NCI-H2107 (cell line): ENCODE measurements around the gene DOK3.

Experiments
- DNase-seq: peaks from one replicate; lab custom pipeline; 2025; lab: John Stamatoyannopoulos, UW

Gene DOK3

GRCh38 chr5:177483042-177483441 is 26.6 kb downstream of the DOK3 start:
- DNase-seq, result no peak

DNA sequence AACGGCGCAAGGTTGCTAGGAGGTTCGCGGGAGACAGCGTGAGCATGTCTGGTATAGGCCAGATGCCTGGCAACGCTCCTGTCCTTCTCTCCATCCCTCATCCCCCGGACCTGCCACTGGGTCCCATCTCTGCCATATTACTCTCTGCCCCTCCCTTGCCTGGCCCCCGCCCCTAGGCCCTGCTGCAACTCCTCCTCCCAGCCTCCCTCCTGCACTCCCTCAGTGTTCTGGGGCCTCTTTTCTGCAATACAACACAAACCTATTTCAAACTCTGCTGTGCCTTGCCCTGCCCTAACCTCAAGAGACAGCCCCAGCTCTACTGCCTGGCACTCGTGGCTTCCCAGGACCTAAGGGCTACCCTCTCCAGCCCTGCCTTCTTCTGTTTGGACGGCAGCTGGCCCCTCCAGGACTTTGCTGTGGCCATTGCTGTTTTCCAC is 27.2 kb downstream of the DOK3 start:
- DNase-seq, result no peak

DNA sequence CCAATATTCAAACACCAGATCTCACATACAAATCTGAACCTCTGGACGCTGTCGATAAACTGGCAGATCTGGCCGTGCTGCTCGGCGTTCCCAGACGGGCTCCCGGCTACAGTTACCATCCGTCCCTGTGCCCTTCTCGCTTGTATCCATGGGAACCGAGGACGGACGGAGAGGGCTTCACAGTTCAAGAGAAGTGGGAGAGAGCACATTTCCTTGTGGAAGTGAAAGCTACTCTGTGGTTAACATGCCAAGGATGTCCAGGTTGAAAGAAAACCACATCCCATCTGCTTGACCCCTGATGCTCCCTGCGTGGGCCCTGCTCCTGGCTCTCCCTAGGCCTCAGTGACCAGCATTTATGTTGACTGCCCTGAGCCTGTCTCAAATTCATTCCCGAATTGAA is 29.9 kb downstream of the DOK3 start:
- no peak for DNase-seq

- DNase-seq, result no peak
These were observed 30.6 kb downstream of the DOK3 start for GRCh38 chr5:177478711-177479646.

DNA sequence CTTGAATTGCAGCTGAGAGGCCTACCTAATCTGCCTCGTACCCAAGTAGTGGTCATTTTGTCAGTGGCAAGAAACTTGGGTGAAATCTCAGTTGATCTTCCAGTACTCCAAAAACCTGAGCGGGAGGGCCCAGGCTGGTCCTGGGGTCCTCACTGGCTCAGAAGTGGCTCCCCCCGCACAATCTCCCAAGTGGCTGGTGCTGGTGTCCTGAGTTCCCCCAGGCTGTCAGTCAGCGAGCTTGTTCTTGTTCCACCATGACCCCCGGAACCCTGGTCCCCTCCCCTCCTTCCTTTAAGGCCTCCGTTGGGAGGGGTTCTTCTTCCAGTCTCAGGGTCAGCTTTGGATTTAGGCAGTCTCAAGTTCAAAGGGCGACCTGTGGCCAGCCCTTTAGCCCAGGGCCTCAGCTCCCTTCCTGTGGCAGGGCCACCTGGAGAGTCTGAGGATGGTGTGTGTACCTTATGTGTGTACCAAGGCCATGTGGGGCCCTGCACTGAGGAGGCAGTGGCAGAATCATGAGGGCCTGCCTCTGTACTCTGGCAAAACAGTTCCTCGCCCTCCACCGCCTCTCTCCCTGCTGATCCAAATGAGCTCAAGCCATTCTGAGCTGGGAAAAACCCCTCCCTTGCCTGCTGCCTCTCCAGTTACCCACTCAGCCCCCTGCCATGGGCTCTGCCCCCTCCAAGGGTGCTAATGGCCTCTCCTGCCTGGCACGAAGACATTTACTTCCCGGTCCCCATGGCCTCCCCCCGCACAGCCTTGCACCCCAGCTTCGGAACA is 31.7 kb downstream of the DOK3 start:
- DNase-seq, result no peak

GRCh38 chr5:177476531-177477233 is 32.9 kb downstream of the DOK3 start:
- DNase-seq, result no peak

DNA sequence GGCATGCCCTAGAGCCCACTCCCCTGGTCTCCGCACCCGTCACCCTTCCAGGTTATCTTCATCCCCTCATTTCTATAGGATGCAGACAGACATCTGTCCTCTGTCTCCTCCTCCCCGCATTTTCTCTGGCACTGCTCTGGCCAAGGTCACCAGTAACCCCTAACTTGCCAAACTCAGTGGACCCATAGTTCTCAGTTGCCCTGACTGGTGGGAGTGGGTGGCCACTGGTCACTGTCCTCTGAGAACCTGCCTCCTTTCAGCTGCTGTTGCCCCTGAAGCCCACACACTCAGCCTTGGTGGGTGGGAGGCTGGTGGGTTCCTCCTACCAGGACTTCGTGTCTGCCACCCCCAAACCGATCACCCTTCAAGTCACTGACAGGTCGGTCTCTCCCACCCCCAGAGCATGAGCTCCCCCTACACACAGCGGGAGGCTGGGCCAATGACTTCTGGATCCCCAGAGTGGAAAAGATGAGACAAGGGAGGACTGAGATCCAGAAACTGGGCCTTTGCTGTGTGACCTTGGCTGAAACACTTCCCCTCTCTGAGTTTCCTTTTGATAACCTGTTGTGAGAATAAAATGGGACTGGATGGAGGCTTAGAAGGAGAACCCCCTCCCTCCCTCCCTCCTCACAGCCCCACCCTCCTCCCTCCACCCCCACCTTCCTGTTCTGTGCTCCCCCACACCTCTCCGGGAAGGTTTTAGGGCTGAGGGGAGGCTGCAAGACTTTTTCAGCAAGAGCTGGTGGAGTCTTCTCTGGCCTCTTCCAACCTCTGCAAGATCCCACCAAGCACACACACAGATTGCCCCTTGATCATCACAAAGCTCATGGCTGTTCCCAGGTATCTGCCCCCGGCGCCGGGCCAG is 33.8 kb downstream of the DOK3 start:
- no peak for DNase-seq

DNA sequence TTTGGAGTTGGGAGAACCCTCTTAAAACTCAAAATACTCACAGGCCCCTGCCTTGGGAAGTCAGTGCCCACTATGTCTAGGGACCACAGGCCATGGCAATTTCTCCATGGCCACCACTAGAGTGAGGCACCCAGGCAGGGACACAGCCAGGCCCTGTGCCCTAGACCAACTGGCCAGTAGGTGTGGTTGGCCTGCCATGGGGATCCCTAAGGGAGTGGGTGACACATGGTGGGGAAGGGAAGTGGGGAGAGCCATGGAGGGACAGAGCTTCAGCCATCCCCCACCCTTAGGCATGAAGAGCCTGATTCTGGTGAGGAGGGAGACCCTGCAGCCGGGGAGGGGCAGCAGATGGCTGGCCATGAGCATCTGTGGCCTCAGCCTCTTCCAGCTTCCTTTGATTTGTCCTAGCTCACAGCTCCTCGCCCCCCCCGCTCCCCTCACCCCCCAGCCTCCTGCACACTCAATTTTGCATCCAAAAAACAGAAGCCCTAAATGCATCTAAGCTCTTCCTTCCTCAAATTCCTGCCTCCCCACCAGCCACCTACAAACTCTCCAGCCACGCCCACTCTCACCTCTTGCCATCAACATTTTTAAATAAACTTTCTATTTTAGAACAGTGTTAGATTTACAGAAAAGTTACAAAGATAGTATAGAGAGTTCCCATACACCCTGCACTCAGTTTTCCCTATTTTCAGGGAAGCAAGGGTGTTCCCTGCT is 34.6 kb downstream of the DOK3 start:
- DNase-seq, result no peak

GRCh38 chr5:177474002-177474476 is 35.6 kb downstream of the DOK3 start:
- no peak for DNase-seq

- DNase-seq, result no peak
These were observed 36.1 kb downstream of the DOK3 start, which contains the start of gene DBN1 for GRCh38 chr5:177473443-177474001. DBN1 (minus strand) TSS chr5:177473634; CDS start chr5:177473521, 113 bp downstream.

DNA sequence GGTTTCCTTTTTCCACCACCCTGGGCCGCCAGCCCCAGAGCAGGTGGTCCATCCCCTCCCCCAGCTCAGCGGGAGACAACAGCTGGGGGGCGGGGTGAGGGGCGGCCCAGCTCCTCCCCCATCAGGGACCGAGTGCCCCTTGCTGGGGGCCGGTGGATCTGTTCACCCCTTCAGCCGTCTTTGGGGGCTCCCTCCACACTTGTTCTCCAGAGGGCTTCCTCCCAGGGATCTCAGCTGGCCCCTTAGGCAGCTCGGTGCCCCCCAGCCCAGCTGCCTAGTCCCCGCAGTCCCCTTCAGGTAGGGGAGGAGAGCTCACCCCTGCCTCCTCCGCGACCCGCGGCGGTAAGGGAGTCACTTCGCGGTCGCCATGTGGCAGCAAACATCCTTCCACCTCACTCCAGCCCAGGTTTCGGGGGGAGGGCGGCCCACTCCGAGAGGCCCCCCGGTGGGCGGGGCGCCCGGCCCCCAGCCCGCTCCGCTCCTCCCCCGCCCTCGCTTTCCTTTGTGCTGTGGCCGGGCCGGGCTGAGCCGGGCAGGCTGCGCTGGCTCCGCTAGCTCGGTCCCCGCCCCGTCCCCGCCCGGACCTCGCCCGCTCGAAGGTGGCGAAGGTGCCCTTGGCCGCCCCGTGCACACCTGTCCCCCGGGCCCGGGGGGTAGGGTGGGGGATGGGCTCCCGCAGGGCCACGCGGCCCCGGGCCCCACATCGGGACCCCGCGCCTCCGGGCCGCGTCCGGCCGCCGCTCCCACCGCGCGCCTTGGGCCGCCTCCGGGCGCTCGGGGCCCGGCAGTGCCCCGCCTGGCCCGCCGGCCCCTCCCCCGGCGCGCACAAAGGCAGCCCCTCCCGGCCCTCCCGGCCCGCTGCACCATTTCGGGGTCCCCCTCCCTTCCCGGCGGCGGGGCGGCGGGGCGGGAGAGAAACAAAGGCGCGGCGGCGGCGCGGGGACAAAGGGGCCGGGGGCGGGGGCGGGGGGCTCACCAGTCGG is 36.9 kb downstream of the DOK3 start:
- DNase-seq, result no peak

- no peak for DNase-seq
These were observed 37.8 kb downstream of the DOK3 start for GRCh38 chr5:177471610-177472356.

DNA sequence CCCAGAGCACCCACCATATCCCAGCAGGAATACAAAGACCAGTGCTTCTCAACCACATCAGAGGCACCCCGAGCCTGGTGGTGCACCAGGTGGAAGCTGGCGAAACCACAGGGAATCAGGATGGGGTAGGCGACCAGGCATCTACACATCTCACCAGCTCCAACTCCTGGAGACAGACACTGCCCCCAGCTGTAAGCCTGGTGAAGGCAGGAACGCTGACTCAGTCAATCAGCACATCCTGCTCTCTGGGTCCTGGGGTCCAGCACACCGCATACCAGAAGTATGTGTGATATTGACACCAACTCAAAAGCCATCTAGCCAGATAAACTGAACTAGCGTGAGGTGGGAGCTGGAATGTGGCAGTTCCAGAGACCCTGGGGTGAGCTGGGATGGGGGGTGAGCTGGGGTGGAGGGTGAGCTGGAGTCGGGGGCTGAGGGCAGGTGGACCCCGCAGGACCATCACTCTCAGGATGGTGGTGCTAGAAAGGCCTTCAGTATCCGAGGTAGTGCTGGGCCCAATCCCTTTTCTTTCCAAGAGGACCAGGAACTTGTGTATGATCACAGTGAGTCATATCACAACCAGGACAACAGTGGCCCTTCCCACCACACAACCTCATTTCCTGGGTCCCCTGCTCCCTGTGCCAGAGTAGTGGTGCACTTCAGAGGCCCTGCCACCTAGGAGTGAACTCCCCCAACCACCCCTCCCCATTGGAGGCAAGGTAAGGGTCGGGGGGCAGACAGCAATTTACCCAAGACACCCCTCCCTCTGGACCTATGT is 38.7 kb downstream of the DOK3 start:
- DNase-seq, result no peak

- DNase-seq, result no peak
These were observed 39.7 kb downstream of the DOK3 start for GRCh38 chr5:177469750-177470525.

- DNase-seq, result no peak
These were observed 40.7 kb downstream of the DOK3 start for GRCh38 chr5:177468685-177469628.

DNA sequence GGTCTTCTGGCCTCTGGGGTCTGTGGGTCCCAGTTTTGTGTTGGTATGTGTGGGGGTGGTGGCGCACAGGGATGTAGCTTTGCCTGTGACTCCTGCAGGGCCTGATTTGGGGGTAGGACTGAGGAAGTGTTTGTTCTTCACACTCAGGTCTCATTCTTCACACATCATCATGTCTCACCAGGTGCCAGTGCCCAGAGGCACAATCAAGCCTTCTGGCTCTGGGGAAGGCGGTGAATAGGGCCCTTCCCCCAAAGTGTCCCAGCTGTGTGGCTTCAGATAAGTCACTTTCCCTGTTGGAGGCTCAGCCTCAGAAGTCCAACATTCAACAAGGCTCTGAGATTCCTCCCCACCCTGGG is 41.3 kb downstream of the DOK3 start:
- no peak for DNase-seq
